H9 (cell line): ENCODE results near the gene KIAA1671. TPM values are rescaled to one million over a fixed set of nuclear protein-coding genes. Genes with fewer than 3 reads are reported as not detected.

Source experiments
- DNase-seq: peaks from one replicate; pipeline ENCODE4 v3.0.0-alpha.2; 2017
- H2AFZ ChIP-seq: one replicate; pipeline ENCODE4 v1.6.1; 2013; ENCODE audit warnings: mild to moderate bottlenecking, low read length, control low read depth, moderate library complexity
- H2AK5ac ChIP-seq: 2 replicates; pipeline ENCODE4 v1.6.1; 2013; ENCODE audit warnings: low read length, control low read depth, mixed read lengths; ENCODE audit not compliant: insufficient read length
- H2BK120ac ChIP-seq: one replicate; pipeline ENCODE4 v1.6.1; 2013; ENCODE audit warnings: low read depth, mild to moderate bottlenecking, low read length, control low read depth, inconsistent platforms; ENCODE audit not compliant: poor library complexity, severe bottlenecking
- H2BK12ac ChIP-seq: 2 replicates; pipeline ENCODE4 v1.6.1; 2013; ENCODE audit warnings: low read length, control low read depth, mixed read lengths, low read depth; ENCODE audit not compliant: insufficient read length
- H2BK15ac ChIP-seq: 2 replicates; pipeline ENCODE4 v1.6.1; 2013; ENCODE audit warnings: low read depth, low read length, control low read depth
- H2BK20ac ChIP-seq: one replicate; pipeline ENCODE4 v1.6.1; 2013; ENCODE audit warnings: low read depth, mild to moderate bottlenecking, low read length, control low read depth, inconsistent platforms; ENCODE audit not compliant: poor library complexity, severe bottlenecking
- H2BK5ac ChIP-seq: 2 replicates; pipeline ENCODE4 v1.6.1; 2013; ENCODE audit warnings: low read length, control low read depth, mixed read lengths; ENCODE audit not compliant: insufficient read length
- H3K14ac ChIP-seq: 2 replicates; pipeline ENCODE4 v1.6.1; 2013; ENCODE audit warnings: low read length, control low read depth; ENCODE audit not compliant: insufficient read depth
- H3K18ac ChIP-seq: 2 replicates; pipeline ENCODE4 v1.6.1; 2013; ENCODE audit warnings: low read depth, mild to moderate bottlenecking, mixed read lengths, low read length, control low read depth; ENCODE audit not compliant: insufficient read length
- H3K23ac ChIP-seq: 2 replicates; pipeline ENCODE4 v1.6.1; 2013; ENCODE audit warnings: low read length, control low read depth, mixed read lengths, low read depth; ENCODE audit not compliant: insufficient read length
- H3K23me2 ChIP-seq: 2 replicates; pipeline ENCODE4 v1.6.1; 2013; ENCODE audit warnings: low read depth, mild to moderate bottlenecking, mixed read lengths, low read length, control low read depth; ENCODE audit not compliant: insufficient read length, poor library complexity, severe bottlenecking
- H3K27ac ChIP-seq: 2 replicates; pipeline ENCODE4 v1.5.1; 2013; ENCODE audit warnings: low read length, control low read depth, mixed read lengths, low read depth; ENCODE audit not compliant: insufficient read length
- H3K27me3 ChIP-seq: 2 replicates; pipeline ENCODE4 v1.6.1; 2013; ENCODE audit warnings: low read length, control low read depth, inconsistent platforms; ENCODE audit not compliant: insufficient read depth
- H3K4ac ChIP-seq: 2 replicates; pipeline ENCODE4 v1.6.1; 2013; ENCODE audit warnings: low read depth, mild to moderate bottlenecking, control low read depth, inconsistent platforms, low read length, moderate library complexity
- H3K4me1 ChIP-seq: 2 replicates; pipeline ENCODE4 v1.6.1; 2013; ENCODE audit warnings: low read length, control low read depth, inconsistent platforms; ENCODE audit not compliant: insufficient read depth
- H3K4me2 ChIP-seq: 2 replicates; pipeline ENCODE4 v1.6.1; 2013; ENCODE audit warnings: low read length, control low read depth, mixed read lengths; ENCODE audit not compliant: insufficient read length, insufficient read depth
- H3K56ac ChIP-seq: 2 replicates; pipeline ENCODE4 v1.6.1; 2013; ENCODE audit warnings: low read depth, mild to moderate bottlenecking, mixed read lengths, low read length, control low read depth; ENCODE audit not compliant: insufficient read length
- H3K79me1 ChIP-seq: 2 replicates; pipeline ENCODE4 v1.6.1; 2013; ENCODE audit warnings: low read depth, mild to moderate bottlenecking, moderate library complexity, low read length, control low read depth, inconsistent platforms; ENCODE audit not compliant: insufficient read depth, poor library complexity, severe bottlenecking
- H3K79me2 ChIP-seq: 2 replicates; pipeline ENCODE4 v1.6.1; 2013; ENCODE audit warnings: low read length, control low read depth, inconsistent platforms; ENCODE audit not compliant: insufficient read depth
- H3K9ac ChIP-seq: 2 replicates; pipeline ENCODE4 v1.6.1; 2013; ENCODE audit warnings: low read length, control low read depth, mixed read lengths; ENCODE audit not compliant: insufficient read length; ENCODE audit errors: extremely low read depth
- H3K9me3 ChIP-seq: one replicate; pipeline ENCODE4 v1.6.1; 2013; ENCODE audit warnings: low read depth, low read length, inconsistent platforms; ENCODE audit not compliant: control insufficient read depth
- H3T11ph ChIP-seq: one replicate; pipeline ENCODE4 v1.6.1; 2013; ENCODE audit warnings: mild to moderate bottlenecking, low read length, control low read depth, inconsistent platforms
- H4K20me1 ChIP-seq: one replicate; pipeline ENCODE4 v1.6.1; 2013; ENCODE audit not compliant: control insufficient read depth, insufficient read length, insufficient read depth
- H4K5ac ChIP-seq: 2 replicates; pipeline ENCODE4 v1.6.1; 2013; ENCODE audit warnings: low read depth, mild to moderate bottlenecking, mixed read lengths, low read length, control low read depth; ENCODE audit not compliant: insufficient read length
- H4K8ac ChIP-seq: replicated peaks from 2 replicates; pipeline ENCODE4 v1.6.1; 2013; ENCODE audit warnings: low read length, control low read depth, mixed read lengths, low read depth; ENCODE audit not compliant: insufficient read length
- H4K91ac ChIP-seq: 2 replicates; pipeline ENCODE4 v1.6.1; 2013; ENCODE audit warnings: low read depth, mild to moderate bottlenecking, moderate library complexity, mixed read lengths, low read length, control low read depth; ENCODE audit not compliant: insufficient read length
- H3K27ac Mint-ChIP-seq, 3 experiments: 2 replicates in 2 of 3; 3 replicates in 1 of 3; pipeline ENCODE4 v1.8.0; 2020 to 2021; ENCODE audit warnings: mixed read lengths in 3 of 3, mild to moderate bottlenecking in 1 of 3, moderate library complexity in 1 of 3
- H3K27me3 Mint-ChIP-seq: 2 replicates; pipeline ENCODE4 v1.8.0; 2021; ENCODE audit warnings: low read depth, mild to moderate bottlenecking, moderate library complexity, mixed read lengths
- H3K36me3 Mint-ChIP-seq, 3 experiments: 2 replicates in 2 of 3; 3 replicates in 1 of 3; pipeline ENCODE4 v1.8.0; 2020 to 2021; ENCODE audit warnings: low read depth in 3 of 3, mixed read lengths in 3 of 3; ENCODE audit not compliant: insufficient read depth in 1 of 3
- H3K4me1 Mint-ChIP-seq, 2 experiments: 2 replicates each; pipeline ENCODE4 v1.8.0; 2020; ENCODE audit warnings: mixed read lengths in 2 of 2
- H3K4me3 Mint-ChIP-seq, 2 experiments: 2 replicates in 1 of 2; 3 replicates in 1 of 2; pipeline ENCODE4 v1.8.0; 2020 to 2021; ENCODE audit warnings: mild to moderate bottlenecking in 2 of 2, mixed read lengths in 2 of 2, moderate library complexity in 1 of 2
- H3K9me3 Mint-ChIP-seq, 2 experiments: 2 replicates in 1 of 2; 3 replicates in 1 of 2; pipeline ENCODE4 v1.8.0; 2020; ENCODE audit warnings: mild to moderate bottlenecking in 2 of 2, mixed read lengths in 2 of 2, moderate library complexity in 1 of 2
- CTCF ChIP-seq: fragments of 200-600 bp; sonication (generic); conservative IDR thresholded peaks from 3 replicates; pipeline ENCODE4 v1.8.0; 2021; ENCODE audit warnings: antibody characterized with exemption, mild to moderate bottlenecking
- WGBS: extraction: QIAGEN DNeasy Blood & Tissue Kit; methylation state at CpG from one replicate; pipeline ENCODE4 v1.1.7; 2013; ENCODE audit warnings: missing lambda C conversion rate, low lambda C conversion rate, mixed read lengths; ENCODE audit not compliant: insufficient read length; ENCODE audit errors: extremely low coverage; 5-methylcytosine and 5-hydroxymethylcytosine counted together
- total RNA-seq: library from RNA; stranded (reverse); gene quantifications from 2 replicates; pipeline ENCODE4 v1.2.1, GENCODE V29; 2021

Gene KIAA1671
- total RNA-seq, 1 experiment from 2014 or later: 22.6 TPM

GRCh38 chr22:25196326-25196725 lies 243.8 kb downstream of the KIAA1671 start:
- H2BK12ac ChIP-seq: no peak overlapping the region
- no peaks in the 10 kb centered on the region for H3K4me1 Mint-ChIP-seq
- no peak for DNase-seq
- H4K20me1 ChIP-seq: no peaks in the 10 kb centered on the region
- H3K27me3 Mint-ChIP-seq: no peaks in the 10 kb centered on the region
- no peaks in the 10 kb centered on the region for H3K79me1 ChIP-seq
- H2BK20ac ChIP-seq: no peak overlapping the region
- H4K91ac ChIP-seq: no peak overlapping the region
- H2BK15ac ChIP-seq: no peak overlapping the region
- whole genome bisulfite sequencing: no CpG with 5 or more reads among the region's 5 CpGs
- H3K23me2 ChIP-seq: no peaks in the 10 kb centered on the region
- no peak overlapping the region for H4K5ac ChIP-seq
- H3K27ac ChIP-seq: no peak overlapping the region
- no peak overlapping the region for H3K27ac Mint-ChIP-seq
- H3K4ac ChIP-seq: no peak overlapping the region
- TF ChIP-seq CTCF: no peak
- H3K36me3 Mint-ChIP-seq: peaks cover 4 to 17% (median 10%) of the 10 kb centered on the region in 3 experiments; a peak in 3 of 7 replicates
- no peak overlapping the region for H3K56ac ChIP-seq
- no peaks in the 10 kb centered on the region for H3K9me3 Mint-ChIP-seq
- H3K27me3 ChIP-seq: no peaks in the 10 kb centered on the region
- no peak overlapping the region for H4K8ac ChIP-seq
- no peak overlapping the region for H3K4me3 Mint-ChIP-seq
- H3K18ac ChIP-seq: no peak overlapping the region
- no peak overlapping the region for H2AK5ac ChIP-seq
- H3K4me1 ChIP-seq: no peaks in the 10 kb centered on the region
- H2AFZ ChIP-seq: no peak overlapping the region
- no peak overlapping the region for H3K9ac ChIP-seq
- no peak overlapping the region for H3K4me2 ChIP-seq
- H3K14ac ChIP-seq: no peak overlapping the region
- H3K9me3 ChIP-seq: no peaks in the 10 kb centered on the region
- H2BK120ac ChIP-seq: no peak overlapping the region
- no peak overlapping the region for H3K23ac ChIP-seq
- no peaks in the 10 kb centered on the region for H3K79me2 ChIP-seq
- no peak overlapping the region for H3T11ph ChIP-seq
- no peak overlapping the region for H2BK5ac ChIP-seq
